Keratinocyte (primary cell): ENCODE results near the gene STAC2.

Experiments
- CTCF ChIP-seq, 3 experiments: IDR thresholded peaks in 1 of 3; conservative IDR thresholded peaks in 1 of 3; optimal IDR thresholded peaks in 1 of 3; 2 replicates in 2 of 3; 3 replicates in 1 of 3; pipeline versions ENCODE3 to v1.5.1; 2011; ENCODE audit warnings: low read length in 3 of 3, mild to moderate bottlenecking in 3 of 3, moderate library complexity in 2 of 3, control low read depth in 1 of 3, inconsistent platforms in 1 of 3; ENCODE audit not compliant: insufficient read depth in 2 of 3; ENCODE audit errors: extremely low read depth in 1 of 3
- EZH2 ChIP-seq: IDR thresholded peaks from one replicate; pipeline ENCODE4 v1.6.1; 2012; ENCODE audit warnings: inconsistent platforms, mild to moderate bottlenecking, low read length, moderate library complexity

- TF ChIP-seq CTCF (optimal IDR thresholded peaks at IDR 0.05 in 1 of 3, IDR thresholded peaks at IDR 0.05 in 1 of 3, conservative IDR thresholded peaks at IDR 0.05 in 1 of 3; ENCODE audit: extremely low read depth in 1 of 3, insufficient read depth in 2 of 3, low read length in 3 of 3) (no peak), EZH2 (no peak)
Observed at GRCh38 chr17:39183720-39184119, 42.0 kb downstream of the STAC2 start.
